GM21619 (cell line): ENCODE data around the gene BCAS3.

ENCODE experiments used
- ATAC-seq: cut with Tn5 transposase; IDR thresholded peaks from one replicate; pipeline ENCODE4 v1.9.1; 2021; ENCODE audit not compliant: unreplicated experiment

Gene BCAS3

DNA sequence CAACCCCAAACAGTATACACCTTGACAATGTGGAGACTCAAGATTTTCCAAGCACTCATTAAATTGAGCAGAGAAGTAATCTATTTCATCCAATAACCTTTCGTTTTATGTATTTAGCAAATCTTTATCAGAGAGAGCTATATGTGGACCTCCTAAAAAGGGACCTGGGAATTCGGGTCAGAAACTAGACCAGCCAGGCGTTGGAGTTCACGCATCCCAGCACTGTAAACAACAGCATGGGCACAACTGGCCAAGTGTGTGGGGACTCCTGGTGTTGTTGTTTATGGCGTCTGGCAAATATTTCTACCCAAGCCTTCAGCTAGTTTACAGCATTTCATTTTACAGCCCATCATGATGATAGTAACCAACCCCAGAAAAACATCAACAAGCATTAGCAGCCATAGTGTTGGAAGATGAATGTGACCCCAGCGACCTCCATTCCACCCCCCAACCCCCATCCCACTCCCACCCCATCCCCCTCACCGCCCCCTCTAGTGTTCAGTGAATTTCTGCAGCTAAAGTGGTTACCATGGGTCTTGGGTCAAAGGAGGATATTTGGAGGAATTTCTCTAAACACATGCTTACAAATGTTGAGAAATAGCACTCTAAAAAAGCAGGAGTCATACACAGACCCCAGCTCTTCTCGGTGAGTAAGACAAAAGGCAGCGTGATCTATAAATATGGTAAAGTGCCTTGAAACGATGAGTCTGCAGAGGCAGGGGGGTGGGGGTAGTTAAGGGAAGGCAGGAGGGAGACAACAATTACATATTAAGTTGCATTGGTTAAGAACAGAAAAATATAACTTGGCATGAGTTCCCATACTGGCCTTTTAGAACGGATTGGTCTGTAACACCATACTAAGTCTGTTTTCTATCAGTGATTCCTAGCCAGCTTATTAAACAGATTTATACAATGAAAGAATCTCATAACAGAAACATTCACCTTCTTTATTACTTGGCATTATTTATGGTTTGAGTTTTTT, 630.5 kb downstream of the BCAS3 start:
- no peak for ATAC-seq

DNA sequence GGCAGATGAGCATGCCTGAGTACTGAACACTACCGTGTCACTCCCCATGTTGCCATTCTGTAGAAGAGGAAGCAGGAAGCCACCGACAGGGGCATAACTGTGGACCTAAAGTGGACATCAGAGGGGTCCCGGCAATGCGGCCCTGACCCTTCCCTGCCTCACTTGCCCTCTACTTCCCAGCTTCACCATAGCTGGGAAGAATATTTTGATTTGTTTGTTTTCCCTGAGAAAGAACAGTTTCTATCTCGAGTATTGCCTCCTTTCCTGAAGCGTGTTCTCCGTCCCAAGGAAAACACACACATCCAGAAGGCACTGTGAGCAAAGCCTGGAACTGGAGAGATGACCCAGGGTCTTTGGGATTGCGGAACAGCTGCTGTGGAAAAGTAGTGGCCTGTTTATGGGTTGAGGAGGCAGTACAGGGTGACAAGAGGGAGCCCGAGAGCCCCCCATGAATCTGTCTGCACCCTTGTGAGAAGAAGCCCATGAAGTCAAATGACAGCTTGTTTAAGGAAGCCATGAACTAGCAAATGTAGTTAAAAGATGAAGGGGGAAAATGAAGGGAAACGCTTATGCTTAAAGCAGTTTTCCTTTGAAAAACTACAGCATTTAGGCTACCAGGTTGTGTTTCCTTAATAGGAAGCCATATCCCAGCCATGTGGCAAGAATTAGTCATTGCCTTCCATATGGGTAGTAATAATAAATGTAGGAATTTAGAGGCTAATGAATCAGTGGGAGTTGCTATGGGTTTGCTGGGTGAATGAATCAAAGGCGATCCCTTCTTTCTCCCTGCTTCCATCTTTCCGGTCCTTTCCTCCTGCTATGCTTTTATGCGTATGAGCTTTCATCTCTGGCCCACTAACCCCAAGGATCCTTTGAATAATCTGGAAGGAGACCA, 632.0 kb downstream of the BCAS3 start:
- ATAC-seq, result no peak

DNA sequence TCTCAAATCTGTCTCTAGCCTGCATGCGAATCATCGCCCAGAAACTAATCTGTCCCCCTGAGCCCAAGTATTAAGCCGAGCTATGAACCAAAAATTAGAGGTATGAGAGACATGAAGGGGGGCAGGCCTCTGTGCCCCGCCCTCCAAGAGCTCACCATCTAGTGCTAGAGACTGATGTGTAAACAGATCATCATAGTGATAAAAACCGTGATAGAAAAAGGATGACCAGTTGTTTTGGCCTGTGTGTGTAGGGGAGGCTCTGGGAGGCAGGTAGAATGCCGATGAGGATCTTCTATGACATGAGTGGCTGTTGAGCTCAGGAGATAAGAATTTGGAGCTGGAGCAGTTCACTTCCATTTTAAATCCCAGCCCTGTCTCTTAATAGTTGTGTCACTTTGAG, 632.9 kb downstream of the BCAS3 start:
- no peak for ATAC-seq

DNA sequence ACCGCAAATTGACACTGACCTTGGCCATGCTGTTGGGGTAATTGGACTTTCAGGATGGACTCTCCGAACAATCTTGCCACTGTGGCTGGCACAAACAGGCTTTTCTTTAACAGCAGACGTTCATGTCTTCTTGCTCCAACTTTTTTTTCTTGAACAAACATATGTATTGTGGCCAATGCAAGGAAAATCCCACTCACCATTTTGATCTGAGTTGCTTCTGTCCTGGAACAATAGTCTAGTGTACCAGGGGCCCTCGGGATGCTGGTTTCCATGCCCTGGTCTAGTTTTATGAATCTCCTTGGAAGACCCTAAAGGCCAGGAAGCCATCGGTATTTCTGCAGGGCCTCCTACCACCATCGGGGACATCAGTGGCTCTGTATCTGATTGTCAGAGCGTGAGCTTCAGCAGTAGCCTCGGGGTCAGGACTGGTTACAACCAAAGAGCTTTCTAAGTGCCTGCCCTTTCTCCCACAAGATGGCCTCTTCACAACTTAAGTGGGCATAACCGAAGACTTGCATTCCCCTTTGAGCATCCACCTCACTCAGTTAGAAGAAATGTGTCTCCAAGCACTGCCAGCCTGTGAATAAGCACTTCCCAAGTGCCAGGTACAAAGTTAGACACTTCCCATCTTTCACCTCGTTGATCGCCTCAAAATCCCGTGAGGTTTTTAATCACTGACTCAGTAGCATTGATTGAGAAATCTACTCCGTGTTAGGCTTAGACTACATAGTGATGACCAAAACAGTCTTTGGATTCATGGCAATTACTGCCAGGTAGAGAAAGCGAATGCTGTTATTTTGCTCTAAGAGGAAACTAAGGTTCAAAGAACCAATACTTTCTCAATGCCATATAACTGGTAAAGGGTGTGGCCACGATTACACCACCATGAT, 635.0 kb downstream of the BCAS3 start:
- ATAC-seq, result no peak

DNA sequence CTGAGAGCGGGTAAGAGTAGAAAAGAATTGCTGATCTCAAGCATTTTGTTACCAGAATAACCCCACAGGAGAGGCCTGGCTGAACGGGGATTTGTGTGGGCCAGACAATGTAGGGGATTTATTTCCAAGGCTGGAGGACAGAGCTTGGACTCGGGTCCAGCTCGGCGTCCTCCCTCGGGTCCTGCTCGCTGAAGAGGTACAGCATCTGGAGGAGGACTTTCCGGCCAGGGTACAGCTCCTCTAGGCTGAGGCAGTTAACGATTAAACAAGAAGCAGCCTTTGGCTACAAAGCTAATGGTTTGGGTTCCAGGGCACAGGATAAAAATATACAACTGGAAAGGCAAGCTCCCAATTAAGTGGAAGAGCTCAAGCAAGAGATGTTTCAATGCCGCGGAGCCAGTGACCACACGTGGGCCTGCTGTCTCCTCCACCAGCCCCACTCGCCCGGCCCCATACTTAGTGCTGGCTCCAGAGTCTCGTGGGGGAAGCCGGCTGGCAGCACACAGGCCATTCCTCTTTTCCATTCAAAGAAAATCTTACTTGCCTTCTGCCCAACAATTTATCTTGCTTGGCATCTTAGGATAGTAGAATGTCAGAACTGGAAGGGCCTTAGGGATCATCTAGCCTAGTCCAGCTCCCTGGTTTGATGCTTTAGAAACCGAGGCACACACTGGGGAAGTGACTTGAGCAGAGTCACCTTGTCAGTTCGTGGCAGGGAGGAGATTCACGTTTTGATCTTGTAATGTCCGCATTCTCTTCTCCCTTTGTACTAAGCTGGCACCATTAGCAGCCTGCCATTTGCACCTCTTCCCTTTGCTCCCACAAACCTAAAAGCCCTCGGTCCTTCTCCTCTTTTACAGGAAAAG, 636.0 kb downstream of the BCAS3 start:
- ATAC-seq, result no peak

DNA sequence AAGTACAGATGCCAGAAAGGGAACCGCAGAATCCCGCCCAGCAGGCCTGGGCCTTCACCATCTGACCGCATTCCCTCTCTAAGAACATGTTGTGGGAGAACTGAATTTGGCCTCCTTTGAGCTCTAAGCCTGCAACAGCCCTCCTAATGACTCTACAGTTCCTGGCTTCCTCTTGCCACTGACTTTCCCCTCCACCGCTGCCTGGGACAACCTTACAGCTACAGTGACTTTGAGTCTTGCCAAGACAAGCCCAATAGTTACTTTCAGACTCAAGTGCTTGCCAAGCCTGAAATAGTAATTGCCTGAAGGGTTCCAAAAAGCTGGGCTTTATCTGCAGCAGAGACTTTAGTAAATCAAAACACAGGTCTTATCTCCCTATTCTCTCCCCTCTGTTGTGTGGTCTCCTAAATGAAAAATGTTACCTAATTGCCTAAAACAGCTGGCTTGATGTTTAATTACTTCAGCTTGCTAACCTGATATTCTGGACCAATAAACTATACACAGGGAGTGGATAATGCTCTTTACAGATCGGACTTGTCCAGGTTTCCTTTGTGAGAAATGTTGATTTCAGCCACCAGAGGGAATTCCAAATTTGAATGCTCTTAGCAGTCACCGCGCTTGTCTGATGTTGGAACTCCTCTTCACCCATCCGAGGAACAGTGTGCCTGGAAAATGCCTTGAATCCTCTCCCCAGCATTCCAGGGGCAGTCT, 636.9 kb downstream of the BCAS3 start:
- no peak for ATAC-seq

DNA sequence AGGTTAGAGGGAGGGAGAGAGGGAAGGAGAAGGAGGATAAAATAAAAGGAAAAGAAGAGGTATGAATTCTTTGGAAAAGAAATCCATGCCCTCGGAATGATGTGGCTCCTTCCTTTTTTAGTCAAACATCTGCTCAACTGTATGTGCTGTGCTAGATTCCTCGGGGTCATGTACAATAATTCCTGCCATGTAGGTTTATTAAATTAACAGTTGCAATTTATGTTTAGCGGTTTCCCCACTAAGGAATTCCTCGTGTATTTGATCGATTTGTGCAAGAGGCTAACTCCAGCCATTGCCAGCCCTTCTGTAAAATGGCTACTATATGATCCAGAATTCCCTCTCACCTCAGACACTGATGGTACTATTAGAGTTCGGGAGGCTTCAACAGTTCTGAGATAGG, 639.0 kb downstream of the BCAS3 start:
- ATAC-seq, result no peak

DNA sequence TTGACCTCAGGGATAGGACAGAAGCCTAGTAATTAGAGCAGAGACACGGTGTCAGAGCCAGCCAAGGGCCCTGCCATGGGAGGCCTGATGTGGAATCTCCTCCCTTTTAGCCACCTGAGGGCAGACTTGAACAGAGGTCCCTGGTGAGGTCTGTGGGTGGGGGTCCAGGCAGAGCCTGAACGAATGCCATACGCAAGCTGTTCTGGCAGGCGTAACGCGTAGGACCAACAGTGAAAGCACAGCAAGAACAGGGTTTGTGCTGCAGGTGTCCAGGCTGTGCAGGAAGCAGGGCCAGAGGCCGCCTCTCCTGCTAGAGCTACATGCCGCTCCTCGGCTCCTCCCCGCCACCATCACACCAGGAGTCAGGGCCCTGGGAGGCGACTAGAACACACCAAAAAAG, 640.1 kb downstream of the BCAS3 start:
- ATAC-seq, result no peak

DNA sequence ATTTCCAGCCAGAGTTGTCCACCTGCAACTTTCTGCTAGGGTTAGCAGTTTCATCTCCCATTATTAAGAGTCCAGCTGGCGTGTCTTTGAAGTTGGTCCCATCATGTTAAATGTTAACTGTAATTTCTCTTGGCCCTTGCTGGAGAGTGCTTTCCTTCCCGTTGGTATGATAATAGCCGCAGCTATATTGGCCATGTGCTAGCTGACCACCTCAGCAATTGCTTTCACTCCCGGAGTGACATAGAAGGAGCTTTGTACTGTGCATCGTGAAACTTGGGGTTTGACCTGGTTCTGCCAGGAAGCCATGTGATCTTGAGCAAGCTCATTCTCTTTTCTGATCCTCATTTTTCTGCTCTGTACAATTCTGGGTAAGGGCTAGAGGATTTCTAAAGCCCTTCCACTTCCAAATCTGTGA, 641.0 kb downstream of the BCAS3 start:
- no peak for ATAC-seq

DNA sequence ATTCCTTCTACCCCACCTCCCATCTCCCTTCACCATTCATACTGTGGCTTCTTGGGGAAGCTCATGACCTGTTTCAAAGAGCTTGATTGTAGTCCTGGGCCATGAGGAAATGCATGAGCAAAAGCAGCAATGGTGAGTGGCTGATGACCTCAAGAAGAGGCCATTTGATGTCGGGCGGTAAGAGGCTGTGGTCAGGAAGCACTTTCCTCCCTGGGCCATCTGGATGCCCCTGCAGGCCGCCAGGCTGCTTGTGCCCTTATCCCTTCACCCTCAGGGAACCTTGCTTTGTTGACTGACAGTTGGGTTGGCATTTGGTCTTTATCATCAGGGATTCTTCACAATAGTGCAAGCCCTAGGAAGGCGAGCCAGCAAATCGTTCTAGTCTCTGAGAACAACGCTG, 643.7 kb downstream of the BCAS3 start:
- no peak for ATAC-seq

DNA sequence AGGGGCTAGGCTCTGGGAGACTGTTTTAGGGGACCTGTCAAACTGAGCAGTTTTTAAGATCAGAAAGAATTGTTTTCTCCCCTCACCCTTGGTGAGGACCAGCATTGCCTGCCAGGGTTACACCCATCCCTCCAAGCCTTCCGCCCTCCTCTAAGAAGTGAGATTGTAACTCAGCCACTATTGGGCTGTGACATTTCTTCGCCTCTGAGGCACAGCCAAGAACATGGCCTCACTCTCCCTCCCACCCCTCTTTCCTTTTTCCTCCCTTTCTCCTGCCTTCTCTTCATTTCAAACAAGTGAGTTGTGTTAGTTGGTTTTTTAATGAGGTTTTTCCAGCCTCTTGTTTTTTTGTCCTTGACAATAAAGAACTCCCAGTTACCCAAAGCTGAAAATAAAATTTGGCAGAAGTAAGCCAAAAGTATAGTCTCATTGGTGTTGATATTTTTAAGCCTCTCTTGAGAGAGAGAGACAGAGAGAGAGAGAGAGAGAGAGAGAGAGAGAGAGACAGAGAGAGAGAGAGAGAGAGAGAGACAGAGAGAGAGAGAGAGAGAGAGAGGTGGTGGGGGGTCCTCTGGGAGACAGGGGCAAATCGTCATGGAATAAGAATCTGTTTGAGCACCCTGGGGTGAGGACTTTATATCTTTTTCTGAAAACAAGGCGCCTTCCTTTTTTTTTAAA, 644.8 kb downstream of the BCAS3 start:
- ATAC-seq, result no peak

DNA sequence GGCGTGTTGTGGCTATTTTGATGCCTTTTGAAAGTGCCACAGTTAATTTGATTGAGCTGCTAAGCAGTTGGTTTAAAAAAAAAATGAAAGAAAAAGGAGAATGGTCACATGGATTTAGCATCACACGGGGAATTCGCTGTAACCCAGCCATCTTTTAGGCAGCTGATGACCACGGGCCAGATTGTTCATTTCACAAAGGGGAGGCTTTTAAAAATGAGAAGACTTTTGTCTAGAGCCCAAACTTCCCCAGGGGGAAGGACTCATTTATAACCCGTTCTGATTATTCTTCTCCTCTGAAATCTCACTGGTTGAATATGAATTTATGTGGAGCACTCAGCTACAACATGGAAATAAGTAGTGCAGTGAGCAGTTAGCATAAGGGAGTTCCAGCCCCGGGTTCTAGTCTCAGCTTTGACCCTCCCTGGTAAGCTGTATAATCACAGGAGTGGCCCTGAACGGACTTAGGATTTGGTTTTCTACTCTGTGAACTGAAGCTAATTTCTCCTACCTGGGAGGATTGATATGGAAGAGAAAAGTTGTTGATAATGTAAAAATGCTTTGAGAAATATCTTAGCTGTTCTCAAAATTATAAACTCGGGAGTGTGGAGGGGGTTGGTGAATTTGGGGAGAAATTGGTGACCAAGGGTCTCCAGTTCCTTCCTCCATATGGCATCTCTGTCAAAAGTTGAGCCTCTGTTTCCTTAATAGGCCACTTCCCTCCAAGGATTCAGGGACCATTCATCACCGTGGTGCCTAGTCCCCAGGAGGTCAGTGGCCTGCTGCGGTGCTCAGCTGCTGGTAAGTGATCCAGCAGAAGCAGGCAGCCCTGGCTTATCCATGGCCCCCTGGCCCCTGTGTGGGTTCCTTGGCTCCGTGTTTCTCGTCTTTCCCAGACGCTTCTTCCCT, 645.6 kb downstream of the BCAS3 start:
- no peak for ATAC-seq

DNA sequence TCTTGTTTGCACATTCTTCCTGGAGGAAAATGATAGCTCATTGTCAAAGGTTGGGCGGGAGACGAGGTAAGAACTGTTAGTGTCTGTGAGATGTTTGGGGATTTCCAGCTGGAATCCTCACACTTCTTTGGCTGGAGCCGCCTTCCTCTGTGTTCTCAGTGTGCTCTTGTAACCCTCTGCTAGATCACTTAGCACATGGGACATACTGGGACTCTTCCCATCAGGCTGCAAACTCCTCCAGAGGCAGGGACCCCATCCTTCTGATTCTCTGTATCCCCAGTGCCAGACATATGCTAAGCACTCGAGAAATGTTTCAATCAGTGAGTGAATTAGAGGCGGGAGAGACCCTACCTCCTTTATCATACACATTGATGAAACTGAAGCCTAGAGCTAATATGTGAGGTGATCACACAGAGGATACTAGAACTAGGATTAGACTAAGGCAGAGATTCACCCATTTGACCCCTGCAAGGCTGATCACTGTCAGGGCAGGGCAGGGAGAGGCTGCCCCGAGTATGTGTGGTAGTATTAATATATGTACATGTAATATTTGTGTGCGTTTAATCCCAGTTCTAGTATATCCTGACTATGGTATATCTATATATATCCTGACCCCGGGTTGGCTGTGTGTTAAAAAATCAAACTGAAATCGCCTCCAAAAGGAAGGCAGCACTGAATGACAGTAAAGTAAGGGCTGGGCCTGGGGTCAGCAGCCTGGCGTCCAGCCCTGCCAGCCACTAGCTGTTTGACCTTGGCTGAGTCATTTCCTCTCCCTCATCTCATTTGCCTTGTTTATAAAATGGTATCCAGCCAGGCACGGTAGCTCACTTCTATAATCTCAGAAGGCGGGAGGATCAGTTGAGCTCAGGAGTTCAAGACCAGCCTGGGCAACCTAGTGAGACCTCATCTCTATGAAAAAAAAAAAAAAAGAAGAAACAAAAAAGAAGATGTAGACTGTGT, 646.5 kb downstream of the BCAS3 start:
- no peak for ATAC-seq

DNA sequence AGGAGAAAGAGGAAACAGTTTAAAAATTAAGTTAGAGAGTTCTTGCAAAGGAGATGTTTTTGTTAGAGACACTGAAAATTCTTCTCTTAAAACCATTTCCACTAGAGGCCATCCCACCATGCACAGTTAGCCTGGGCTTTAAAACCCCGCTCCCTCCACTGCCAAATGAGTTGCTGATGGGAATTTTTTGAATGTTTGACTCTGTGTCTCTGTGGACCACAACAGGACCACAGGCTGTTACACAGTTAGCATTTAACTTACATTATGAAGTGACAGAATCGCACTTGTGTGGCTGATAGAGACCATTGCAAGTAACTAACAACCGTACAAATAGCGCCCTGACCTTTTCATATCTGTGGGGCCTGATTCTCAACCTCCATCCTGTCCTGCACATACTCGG, 647.3 kb downstream of the BCAS3 start:
- ATAC-seq, result no peak

DNA sequence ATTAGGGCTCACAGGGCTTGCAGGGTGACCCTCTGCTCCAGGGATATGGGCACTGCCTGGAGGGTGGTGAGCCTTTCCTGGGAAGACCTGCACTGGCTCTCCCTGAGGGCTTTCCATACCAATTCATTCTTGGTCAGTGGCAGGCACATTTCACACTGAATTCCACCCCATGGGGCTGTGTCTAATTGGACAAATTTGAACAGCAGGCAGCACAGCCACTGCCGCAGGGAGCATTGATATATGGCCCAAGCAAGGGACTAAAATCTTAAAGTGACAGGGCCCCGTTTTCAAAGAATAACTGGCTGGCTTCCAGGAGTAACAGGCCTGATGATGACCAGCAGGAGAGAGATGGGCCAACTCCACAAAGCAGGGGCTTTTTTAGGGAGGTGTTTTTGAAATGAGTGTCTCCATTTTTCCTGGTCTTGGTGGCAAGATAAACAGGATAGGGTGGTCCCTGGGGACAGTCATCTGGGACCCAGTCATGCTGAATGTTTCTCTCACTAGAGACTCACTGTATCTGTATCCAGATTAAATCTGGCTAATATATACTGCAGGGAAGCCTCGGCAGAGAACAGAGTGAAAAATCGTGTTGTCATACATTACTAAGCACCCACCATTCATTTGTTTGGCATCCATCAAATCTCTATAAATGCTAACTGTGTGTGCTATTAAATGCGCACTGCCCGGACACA, 647.9 kb downstream of the BCAS3 start:
- no peak for ATAC-seq

DNA sequence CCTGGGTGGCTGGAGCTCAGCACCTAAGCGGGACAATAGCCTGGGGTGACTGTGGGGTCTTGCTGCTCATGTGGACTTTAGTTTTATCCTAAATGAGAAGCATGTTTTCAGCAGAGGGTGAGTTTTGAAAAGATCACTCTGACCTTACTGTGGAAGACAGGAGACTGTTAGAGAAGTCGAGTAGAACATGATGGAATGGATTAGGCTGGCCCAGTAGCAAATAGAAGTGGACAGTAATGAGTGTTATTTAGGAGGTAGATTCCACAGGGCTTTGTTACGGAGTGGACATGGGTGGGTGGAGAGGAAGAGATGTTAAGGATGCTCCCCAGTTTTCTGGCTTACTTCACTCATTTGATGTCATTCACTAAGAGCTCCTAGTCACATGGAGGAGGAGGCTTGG, 648.7 kb downstream of the BCAS3 start:
- no peak for ATAC-seq
